Measurements from ENCODE around the gene PTPRN2. TPM values are rescaled to one million over a fixed set of nuclear protein-coding genes. Genes with fewer than 3 reads are reported as not detected.

Gene PTPRN2
- total and polyA plus RNA-seq, 9 of the 15 experiments (the other 6 are each of a cell fraction or from before 2014, with no cell fraction given), result not detected

DNA sequence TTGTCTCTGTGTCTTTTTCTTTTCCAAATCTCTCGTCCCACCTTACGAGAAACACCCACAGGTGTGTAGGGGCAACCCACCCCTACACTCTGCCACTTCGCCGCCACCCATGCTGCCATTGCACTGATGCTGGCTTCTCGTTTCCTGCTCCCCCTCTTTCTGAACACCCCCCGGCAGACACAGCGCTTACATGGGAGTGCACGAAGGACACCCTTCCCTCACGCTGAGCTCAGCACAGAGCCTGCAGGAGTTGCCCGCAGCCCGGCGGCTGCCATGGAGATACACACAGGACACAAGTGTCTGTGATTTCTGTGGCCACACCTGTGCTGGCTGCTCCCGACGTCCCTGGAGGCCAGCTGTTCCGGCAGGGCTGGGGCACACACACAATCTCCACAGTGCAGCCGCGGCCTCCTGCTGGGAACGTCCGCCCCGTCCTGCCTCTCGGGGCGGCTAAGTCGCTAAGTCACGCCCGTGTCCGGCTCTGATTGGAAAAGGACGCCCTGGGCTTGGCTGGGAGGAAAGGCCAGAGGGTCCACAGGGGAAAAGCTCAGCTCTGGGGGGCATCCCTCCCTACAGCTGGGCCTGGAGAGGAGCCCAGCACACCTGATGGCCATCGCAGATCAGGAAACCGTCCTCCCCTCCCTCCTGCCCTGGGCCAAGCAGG is 349.8 kb downstream of the PTPRN2 start:
- Histone ChIP-seq H3K36me3 (ENCODE audit: control insufficient read depth, insufficient read depth, low read length) (no peaks in the 10 kb centered on the region), H2AFZ (ENCODE audit: low read depth, low read length) (no peak overlapping the region), H3K79me2 (ENCODE audit: control insufficient read depth, insufficient read depth, low read length) (no peaks in the 10 kb centered on the region), H3K27me3 (ENCODE audit: control insufficient read depth in 2 of 2, insufficient read depth in 2 of 2, low read length in 2 of 2) (peaks cover 18 to 35% of the 10 kb centered on the region in 2 experiments; a peak in 3 of 5 replicates), H4K20me1 (replicated peaks; ENCODE audit: control insufficient read depth, insufficient read depth, low read length) (0 out of 2 replicates have a peak, but pooled peaks cover 4% of the 10 kb centered on the region), H3K9ac (ENCODE audit: insufficient read depth in 1 of 2, low read depth in 2 of 2, low read length in 2 of 2) (no peak overlapping the region), H3K4me3 (no peak overlapping the region), H3K9me3 (replicated peaks; ENCODE audit: control insufficient read depth, insufficient read depth, low read depth, low read length) (no peaks in the 10 kb centered on the region), H3K9me1 (ENCODE audit: control insufficient read depth, insufficient read depth, low read length) (no peaks in the 10 kb centered on the region), H3K27ac (ENCODE audit: extremely low read depth, low read depth, low read length) (no peak overlapping the region), H3K4me1 (replicated peaks in 1 of 2; ENCODE audit: control insufficient read depth in 2 of 2, insufficient read depth in 2 of 2, low read length in 2 of 2) (peaks cover 0 to 15% of the 10 kb centered on the region in 2 experiments; a peak in 1 of 5 replicates), H3K4me2 (ENCODE audit: insufficient read depth, low read length) (no peak overlapping the region)
- FAIRE-seq, result no peak
- 1% methylated on average over 28 of the region's 29 CpGs for WGBS (ENCODE audit: insufficient coverage, low coverage, missing lambda C conversion rate)
- no TSS peak for BruUV-seq (replicated peaks)
- ChIA-PET CTCF (ENCODE audit: low intra/inter-chr PET ratio) (no interaction called here), POLR2A (no interaction called here)
- peak; percentile 87 for ATAC-seq
- intact Hi-C loops (cut with micrococcal nuclease), result no loop called here
- in situ Hi-C loops (cut with MboI), result no loop called here
- DNase-seq (ENCODE audit: extremely low read depth in 1 of 4, low spot score in 3 of 4), result peak; percentile 51 to 59 (median 54)
- 0 out of 2 replicates have a peak, but pooled peaks have one; percentile 38 for TF ChIP-seq DPF2 (IDR thresholded peaks at IDR 0.05)
- TF ChIP-seq, protein P1, sequence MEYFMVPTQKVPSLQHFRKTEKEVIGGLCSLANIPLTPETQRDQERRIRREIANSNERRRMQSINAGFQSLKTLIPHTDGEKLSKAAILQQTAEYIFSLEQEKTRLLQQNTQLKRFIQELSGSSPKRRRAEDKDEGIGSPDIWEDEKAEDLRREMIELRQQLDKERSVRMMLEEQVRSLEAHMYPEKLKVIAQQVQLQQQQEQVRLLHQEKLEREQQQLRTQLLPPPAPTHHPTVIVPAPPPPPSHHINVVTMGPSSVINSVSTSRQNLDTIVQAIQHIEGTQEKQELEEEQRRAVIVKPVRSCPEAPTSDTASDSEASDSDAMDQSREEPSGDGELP (CRISPR knock-in tag; IDR thresholded peaks at IDR 0.05; ENCODE audit: borderline replicate concordance), result peak; percentile 70; the same call in 1 of the 2 replicates
- no peak for TF ChIP-seq CHCHD3 (CRISPR knock-in tag; IDR thresholded peaks at IDR 0.05)
- TF ChIP-seq, protein P2, sequence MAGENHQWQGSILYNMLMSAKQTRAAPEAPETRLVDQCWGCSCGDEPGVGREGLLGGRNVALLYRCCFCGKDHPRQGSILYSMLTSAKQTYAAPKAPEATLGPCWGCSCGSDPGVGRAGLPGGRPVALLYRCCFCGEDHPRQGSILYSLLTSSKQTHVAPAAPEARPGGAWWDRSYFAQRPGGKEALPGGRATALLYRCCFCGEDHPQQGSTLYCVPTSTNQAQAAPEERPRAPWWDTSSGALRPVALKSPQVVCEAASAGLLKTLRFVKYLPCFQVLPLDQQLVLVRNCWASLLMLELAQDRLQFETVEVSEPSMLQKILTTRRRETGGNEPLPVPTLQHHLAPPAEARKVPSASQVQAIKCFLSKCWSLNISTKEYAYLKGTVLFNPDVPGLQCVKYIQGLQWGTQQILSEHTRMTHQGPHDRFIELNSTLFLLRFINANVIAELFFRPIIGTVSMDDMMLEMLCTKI (IDR thresholded peaks at IDR 0.05; ENCODE audit: partially characterized antibody), result no peak
- peak; percentile 77 for TF ChIP-seq ARID1B (IDR thresholded peaks at IDR 0.05)
- TF ChIP-seq, protein P3, sequence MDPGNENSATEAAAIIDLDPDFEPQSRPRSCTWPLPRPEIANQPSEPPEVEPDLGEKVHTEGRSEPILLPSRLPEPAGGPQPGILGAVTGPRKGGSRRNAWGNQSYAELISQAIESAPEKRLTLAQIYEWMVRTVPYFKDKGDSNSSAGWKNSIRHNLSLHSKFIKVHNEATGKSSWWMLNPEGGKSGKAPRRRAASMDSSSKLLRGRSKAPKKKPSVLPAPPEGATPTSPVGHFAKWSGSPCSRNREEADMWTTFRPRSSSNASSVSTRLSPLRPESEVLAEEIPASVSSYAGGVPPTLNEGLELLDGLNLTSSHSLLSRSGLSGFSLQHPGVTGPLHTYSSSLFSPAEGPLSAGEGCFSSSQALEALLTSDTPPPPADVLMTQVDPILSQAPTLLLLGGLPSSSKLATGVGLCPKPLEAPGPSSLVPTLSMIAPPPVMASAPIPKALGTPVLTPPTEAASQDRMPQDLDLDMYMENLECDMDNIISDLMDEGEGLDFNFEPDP (CRISPR knock-in tag; IDR thresholded peaks at IDR 0.05), result no peak
- peak; percentile 71 to 79 for TF ChIP-seq KDM1A (IDR thresholded peaks at IDR 0.05)
- TF ChIP-seq TAL1 (IDR thresholded peaks at IDR 0.05), result peak; percentile 80
- TF ChIP-seq CBFA2T2 (conservative IDR thresholded peaks at IDR 0.05), result peak; percentile 86
- 0 out of 2 replicates have a peak, but pooled peaks have one; percentile 22 for TF ChIP-seq POLR2AphosphoS5 (IDR thresholded peaks at IDR 0.05; ENCODE audit: control insufficient read depth, insufficient read depth, low read depth, low read length)
- TF ChIP-seq C11orf30 (IDR thresholded peaks at IDR 0.05; ENCODE audit: low read depth), result no peak
- peak; percentile 43; the same call in 1 of the 2 replicates for TF ChIP-seq STAT5A (IDR thresholded peaks at IDR 0.05; ENCODE audit: borderline replicate concordance, low read length)
- peak; percentile 67 for TF ChIP-seq NFIC (IDR thresholded peaks at IDR 0.05)
- peak; percentile 79 for TF ChIP-seq TEAD4 (IDR thresholded peaks at IDR 0.05; ENCODE audit: low read length)
- TF ChIP-seq TEAD4 (CRISPR knock-in tag; IDR thresholded peaks at IDR 0.05; ENCODE audit: borderline replicate concordance), result no peak
- no peak for TF ChIP-seq JUNB (CRISPR knock-in tag; conservative IDR thresholded peaks at IDR 0.05)
- no peak for TF ChIP-seq ZNF184 (CRISPR knock-in tag; IDR thresholded peaks at IDR 0.05)
- TF ChIP-seq HDAC1 (IDR thresholded peaks at IDR 0.05), result 0 out of 4 replicates have a peak, but pooled peaks of 1 of the 2 experiments have one; percentile 15
- TF ChIP-seq CXXC5 (CRISPR knock-in tag; IDR thresholded peaks at IDR 0.05), result peak; percentile 48; the same call in 1 of the 2 replicates
- peak in 1 of 2 experiments; percentile 42; a peak in 2 of 4 replicates for TF ChIP-seq RCOR1 (IDR thresholded peaks at IDR 0.05; ENCODE audit: borderline replicate concordance in 1 of 2, low read depth in 2 of 2, low read length in 2 of 2)
- peak; percentile 52; the same call in 1 of the 2 replicates for TF ChIP-seq NCOR1 (IDR thresholded peaks at IDR 0.05)
- peak; percentile 89 for TF ChIP-seq CBFA2T3 (IDR thresholded peaks at IDR 0.05)
